SK-N-DZ (cell line): ENCODE results near the gene CWC22.
"Not testable (repeated sequence)": the region's sequence is repeated elsewhere in the genome, so short reads cannot be mapped to it uniquely, and the experiment has no call there.

Experiments used
- DNase-seq: peaks from one replicate; pipeline ENCODE4 v3.0.0-alpha.2; 2015; ENCODE audit warnings: low spot score

Gene CWC22

DNA sequence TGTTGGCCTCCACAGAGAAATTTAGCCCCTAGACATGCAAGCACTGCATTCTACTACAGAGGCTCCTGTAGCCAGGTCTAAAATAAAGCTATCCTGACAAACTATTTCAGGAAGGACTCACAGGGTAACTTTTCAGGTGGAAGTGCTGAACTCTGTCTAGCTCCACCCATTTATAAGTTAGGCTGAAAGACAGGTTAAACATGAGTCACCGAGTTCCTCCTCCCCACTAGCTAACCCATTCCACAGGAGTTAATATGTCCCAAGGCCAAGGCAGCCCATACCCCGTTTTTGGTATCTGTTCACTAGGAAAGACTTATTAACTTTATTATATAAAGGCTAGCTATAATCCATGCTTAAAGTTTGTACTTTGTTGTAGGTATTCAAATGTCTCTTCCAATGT lies 3.5 kb downstream of the CWC22 start:
- DNase-seq, result no peak

DNA sequence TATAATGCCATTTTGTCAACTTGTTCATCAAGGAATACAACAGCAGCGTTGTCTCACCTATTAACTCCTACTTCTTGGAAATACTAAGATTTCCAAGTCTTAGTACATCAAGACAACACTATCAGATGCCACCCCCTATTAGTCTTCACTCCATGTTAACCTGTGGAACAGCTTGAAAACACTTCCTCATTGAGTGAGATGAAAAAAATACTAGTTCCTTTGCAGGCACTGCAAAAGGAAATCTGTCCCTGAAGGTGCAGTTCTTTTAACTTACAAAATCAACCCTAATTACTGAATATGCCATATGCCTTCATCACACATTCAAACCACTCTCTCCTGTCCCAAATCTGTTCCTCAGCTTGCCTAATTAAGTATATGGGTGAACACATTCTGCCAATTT lies 4.0 kb downstream of the CWC22 start:
- no peak for DNase-seq

DNA sequence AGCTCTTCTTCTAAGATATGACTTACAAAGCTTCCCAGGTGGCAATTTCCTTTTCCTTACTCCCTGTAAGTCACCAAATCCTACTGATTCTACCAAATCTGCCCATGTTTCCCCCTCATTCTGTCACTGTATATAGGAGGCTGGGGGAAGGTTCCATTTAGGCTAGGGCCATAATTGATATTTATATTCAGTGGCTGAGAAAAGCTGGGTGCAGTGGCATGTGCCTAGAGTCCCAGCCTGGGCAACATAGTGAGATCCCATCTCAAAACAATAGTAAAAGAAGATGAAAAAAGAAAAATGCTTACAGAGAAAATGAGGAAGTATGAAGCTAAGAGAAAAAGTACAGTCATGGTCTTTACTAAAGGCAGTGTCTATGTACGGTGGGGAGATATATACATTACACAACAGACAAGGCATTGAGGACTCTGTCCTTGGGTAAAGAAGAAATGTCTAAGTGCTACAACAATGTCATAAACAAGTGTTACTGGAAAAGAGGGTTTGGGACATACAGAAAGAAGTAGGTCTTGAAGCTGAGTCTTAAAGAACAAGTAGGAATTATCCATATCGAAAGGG lies 4.8 kb downstream of the CWC22 start:
- DNase-seq, result no peak

DNA sequence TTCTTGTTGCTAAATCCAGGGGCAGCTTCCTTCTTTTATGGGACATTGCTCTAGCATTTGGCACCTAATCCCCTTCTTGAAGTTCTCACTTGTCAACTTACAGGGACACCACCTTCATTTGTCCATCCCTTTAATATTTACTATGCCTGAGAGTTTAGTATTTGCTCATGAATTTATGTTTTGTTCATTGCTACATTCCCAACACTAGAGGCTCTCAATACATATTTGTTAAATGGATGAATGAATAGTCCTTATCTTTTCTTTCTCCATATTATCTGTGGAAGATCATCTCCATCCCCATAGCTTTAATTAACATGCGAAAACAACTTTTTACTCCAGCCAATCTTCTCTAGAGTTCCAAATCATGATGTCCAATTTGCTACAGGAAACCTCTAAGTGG lies 5.4 kb downstream of the CWC22 start:
- DNase-seq, result no peak

DNA sequence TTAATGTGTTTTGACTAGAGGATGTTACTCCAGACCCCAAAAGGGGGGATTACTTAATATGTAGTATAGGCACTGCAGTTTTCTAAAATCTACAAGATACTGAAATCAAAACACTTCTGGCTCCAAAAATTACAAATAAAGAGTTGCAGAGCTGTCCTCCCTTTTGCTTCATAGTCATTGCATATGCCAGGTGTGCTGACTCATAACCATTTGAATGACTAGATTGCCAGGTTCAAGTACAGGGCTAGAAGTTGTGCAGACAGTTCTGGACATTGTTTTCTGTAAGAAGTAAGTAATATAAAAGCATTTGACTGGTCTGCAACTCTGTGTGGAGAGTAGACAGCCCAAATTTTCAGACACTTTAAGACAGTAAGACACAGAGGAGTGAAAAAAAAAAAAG lies 6.7 kb downstream of the CWC22 start:
- DNase-seq, result no peak

DNA sequence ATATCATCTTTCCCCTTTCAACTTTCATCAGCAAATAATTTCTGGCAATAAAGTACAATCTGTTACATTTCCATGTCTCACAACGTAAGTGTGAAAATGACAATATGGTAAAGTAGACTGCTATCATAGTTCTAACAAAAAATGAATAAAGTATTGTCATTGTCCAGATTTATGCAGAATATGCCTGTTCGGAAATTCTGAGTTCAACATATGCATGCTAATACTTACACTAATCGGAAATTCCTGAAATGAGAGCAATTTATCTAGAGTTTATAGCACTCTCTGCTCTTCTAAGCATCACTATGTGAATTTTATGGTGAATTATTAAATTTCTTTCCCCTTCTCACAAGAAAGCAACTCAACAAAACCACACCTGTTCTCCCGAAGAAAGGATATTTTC lies 8.1 kb downstream of the CWC22 start:
- no peak for DNase-seq

DNA sequence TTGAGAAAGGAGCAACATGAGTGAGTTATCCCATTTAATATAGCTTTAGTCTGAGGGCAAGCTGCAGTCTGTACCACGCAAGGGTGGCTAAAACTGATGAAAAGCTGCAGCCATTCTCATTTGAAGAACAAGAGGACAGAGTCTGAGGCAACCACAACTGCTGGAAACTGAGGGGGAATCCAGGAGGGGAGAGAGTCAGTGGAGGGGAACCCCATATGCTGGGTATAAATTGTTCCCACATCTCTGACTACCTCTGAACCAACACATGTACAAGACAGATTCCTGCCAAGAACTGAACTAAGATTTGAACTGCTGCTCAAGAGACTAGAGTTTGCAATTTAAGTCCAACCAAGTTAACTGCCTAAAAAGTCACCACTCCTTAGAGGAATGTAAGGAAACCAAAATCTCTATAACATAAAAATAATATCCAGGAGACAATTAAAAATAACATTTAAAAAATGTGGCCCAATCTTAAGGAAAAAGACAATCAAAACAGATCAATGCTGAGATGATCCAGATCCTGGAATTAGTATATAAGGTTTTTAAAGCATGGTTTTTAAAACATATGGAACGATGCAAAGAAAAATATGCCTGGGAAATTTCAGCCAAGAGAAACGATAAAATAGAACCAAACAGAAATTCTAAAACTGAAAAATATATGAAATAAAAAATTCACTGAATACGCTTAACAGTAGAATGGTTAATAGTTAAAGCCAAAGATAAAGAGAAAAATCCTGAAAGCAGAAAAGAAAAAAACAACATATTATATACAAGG lies 11.2 kb downstream of the CWC22 start:
- no peak for DNase-seq

DNA sequence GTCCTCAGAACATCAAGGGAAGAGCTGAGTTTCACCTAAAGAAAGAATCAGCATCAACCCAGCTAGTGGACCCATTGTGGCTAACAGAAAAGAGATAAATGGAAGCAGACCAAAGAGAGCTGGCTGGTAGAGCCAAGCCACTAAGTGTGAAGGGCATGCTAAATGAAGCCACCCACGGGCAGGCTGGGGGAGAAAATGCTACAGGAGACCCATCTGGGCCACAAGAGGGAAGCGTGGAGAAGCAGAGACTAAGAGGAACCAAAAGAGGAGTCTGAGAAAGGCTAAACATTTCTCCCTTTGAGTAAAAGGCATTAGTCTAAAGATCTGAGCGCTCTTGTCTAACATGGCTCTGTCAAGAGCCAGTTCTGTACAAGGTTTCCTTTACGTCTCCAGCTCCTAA lies 15.8 kb downstream of the CWC22 start:
- DNase-seq, result no peak

DNA sequence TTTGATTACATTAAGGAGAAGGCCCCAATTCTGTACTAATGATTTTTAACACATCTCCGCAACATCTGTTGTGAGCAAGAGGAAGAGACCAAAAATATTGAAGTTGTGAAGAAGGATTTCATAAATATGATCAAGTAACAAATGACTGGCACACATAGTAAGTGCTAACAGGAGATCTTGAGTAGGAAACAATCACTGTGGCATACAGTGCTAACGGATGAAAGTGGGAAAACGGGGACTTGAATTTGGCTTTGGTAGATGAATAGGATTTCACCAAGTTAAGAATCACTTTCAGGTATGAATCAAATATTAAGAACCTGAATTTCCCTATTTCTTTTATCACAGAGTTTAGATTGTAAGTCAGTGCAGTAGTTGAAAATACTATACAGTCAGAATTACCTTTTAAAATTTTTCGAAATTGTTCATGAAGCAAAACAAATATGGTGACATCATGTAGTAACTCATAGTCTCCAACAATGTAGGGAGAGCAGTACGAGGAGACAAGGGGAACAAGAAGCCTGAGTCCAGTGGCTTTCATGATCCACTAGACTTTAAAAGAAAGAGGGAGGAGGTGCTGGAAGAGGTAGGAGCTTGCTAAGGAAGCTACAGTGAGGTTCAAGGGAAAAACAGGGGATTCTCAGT lies 16.3 kb downstream of the CWC22 start:
- DNase-seq, result no peak

DNA sequence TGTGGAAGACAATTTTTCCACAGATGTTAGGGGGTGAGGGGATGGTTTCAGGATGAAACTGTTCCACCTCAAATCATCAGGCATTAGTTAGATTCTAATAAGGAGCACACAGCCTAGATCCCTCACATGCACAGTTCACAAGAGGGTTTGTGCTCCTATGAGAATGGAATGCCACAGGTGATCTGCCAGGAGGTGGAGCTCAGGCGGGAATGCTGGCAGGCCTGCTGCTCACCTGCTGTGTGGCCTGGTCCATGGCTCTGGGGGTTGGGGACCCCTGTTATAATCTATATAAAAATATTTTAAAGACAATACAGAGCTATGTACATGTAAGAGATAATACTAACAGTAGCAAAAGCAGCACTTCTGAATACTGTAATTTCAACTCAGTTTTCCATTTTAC lies 19.2 kb downstream of the CWC22 start:
- DNase-seq, result no peak

DNA sequence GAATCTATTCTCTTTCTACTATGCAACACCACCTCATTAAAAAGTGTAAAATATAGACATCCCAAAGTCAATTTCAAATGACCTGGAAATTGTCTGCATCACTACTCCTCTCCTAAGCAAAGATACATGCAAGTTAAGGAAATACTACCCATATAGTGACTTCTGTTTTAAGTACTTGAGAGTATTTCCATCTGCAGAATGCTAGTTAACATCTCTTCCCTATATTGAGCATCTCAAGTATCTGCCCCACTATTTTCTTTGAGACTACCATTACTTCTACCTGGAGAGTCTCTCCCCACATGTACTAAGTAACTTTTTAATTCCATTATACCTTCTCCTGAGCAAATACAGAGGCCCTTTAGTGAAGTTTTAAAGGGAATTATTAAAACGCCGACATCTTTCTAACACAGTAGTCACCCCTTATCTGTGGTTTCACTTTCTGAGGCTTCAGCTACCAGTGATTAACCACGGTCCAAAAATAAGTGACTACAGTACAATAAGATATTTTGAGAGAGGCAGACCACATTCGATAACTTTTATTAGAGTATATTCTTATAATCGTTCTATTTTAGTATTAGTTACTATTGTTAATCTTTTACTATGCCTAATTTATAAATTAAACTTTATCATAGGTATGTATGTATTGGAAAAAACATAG lies 21.8 kb downstream of the CWC22 start:
- DNase-seq, result no peak

DNA sequence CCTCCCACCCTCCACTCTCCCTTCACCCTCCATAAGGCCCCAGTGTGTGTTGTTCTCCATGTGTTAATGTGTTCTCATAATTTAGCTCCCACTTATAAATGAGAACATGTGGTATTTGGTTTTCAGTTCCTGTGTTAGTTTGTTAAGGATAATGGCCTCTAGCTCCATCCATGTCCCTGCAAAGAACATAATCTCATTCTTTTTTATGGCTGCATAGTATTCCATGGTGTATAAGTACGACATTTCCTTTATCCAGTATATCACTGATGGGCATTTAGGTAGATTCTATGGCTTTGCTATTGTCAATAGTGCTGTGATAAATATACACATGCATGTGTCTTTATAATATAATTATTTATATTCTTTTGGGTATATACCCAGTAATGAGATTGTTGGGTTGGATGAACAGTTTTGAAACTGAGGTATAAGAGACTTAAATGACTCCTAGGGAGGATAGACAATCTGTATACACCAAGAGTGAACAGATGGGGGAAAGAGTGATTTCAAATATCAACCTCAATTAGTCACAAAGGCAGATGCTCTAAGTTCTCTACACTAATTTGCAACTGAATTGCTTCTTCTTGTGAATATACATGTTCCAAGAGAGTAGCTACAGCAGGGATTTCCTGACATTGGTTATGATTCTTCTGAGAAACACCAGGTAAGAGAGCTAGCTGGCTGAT lies 23.7 kb downstream of the CWC22 start:
- DNase-seq, result no peak

DNA sequence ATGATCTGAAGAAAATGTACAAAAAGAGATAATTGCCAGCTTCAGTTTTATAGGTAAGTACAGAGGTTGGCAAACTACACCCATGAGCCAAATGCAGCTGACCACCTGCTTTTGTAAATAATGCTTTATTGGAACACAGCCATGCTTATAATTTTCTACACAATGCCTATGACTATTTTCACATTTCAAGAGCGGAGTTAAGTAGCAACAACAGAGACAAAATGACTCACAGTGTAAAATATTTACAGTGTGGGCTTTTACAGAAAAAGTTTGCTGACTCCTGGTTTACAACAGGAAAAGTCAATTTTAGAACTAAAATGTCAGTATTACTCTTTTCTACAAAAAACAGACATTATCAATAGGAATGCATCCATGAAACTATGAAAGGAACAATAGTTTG lies 26.0 kb downstream of the CWC22 start:
- DNase-seq, result no peak

DNA sequence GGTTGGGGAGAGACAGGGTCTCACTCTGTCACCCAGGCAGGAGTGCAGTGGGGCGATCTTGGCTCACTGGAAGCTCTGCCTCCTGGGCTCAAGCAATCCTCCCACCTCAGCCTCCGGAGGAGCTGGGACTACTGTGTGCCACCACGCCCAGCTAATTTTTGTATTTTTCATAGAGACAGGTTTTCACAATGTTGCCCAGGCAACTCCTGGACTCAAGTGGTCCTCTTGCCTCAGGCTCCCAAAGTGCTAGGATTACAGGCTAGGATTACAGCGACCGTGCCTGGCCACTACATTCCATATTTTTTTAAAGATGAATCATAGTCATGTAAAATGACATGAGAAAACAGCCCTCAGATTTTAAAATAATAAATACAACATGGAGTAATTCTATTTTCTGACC lies 32.3 kb downstream of the CWC22 start:
- no peak for DNase-seq

DNA sequence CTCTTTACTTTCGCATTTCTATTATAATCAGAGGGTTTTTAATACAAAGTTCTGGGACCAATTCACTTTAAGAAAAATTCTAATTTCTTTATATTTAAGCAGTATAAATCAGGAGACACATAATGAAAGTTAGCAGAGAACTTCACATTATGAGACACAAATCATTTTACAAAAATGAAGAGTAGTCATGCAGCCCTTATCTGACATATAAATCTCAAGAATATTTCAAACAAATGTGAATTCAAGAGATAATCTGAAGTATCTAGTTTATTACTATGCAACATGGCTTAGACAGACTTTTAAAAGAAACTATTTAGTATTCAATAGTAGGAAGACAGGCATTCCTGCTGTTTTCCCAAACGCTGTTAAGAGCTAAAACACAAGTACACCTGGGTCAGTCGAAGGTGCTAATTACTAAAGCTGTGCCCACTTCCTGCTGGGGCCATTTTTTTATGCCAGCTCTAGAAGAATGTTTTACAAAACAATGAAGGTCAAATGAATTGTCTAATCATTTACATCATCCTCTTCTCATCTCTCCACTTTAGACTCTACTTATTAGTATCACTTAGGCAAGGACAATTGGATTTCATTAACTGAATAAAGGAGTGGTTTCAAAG lies 40.2 kb downstream of the CWC22 start:
- no peak for DNase-seq

DNA sequence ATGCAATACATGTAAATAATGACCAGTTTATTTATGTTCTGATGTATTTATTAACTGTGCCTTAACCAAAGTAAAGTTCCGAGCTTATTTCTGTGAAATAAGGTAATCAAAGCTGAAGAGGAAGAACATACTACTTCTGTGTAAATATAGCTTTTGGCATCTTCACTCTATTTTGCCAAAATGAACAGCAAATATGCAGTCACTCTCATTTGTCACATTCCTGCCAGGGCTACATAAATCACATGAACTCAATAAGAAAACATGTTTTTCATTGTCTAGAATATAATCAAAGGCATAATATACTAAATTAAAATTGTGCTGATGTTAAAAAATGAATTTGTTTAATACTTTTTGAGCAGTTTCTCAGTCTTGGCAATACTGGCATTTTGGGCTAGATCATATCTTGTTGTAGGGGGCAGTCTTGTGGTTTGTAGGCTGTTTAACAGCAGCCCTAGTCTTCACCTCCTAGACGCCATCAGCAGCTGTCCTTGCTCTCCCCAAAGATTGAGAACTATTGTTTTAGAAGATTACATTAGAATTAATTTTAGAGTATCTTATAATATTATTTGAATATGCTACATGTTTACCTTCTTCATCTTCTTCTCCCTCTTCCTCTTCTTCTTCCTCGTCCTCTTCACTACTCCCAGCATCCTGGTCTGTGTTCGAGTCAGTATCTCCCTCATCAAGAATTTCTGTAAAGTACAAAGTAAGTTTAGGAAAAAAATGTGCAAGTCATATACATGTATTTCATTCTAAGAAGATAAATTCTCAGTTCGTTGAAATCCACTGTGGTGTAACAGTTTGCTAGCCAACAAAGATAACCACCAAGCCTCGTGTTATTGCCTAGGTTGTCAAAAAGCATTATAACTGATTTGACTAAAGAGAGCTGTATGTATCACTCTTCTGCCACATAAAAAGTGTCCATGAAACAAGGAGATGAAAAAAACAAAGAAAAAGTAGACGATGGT lies 41.5 kb downstream of the CWC22 start:
- no peak for DNase-seq

DNA sequence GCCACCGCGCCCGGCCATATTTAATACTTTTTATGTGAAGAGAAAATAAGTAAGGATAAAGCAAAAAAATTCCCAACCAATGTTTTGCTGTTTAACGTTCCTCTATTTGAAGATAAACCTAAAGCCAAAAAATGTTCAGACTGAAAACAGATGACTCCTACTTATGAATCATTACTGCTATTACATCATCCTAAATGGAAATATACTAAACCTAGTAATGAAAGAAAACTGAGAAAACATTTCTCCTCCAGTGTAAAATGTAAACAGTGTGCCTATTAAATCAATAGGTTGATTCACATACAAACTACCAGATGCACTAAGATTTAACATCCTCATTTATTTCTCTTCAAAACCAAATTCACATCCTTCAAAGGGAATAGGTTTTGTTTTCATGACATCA lies 43.5 kb downstream of the CWC22 start:
- no peak for DNase-seq

DNA sequence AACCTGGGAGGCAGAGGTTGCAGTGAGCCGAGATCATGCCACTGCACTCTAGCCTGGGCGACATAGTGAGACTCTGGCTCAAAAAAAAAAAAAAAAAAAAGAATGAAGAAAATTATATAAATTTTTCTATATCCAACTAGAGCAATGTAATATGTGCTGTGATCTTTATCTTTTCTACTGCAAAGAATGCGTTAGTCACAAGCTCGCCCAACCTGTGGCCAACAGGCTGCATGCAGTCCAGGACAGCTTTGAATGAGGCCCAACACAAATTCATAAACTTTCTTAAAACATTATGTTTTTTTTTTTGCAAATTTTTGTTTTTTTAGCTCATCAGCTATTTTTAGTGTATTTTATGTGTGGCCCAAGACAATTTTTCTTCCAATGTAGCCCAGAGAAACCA lies 48.8 kb downstream of the CWC22 start:
- not testable (repeated sequence) for DNase-seq

DNA sequence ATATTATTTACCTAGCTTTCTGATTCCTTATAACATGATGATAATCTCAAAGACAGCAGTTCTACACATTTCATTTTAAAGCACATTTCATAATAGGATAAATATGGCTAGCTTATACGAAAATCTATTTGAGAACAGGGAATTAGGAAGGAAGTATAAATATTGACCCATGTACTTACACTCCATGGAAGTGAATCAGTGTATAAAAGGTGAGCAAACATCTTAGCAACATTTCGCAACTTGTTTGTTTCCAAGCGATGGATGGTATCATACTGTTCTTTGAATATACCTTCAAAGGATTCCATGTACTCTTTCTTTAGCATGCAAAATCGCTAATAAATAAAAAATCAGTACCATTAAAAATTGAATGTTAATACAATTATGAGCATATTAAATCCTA lies 53.1 kb downstream of the CWC22 start:
- DNase-seq, result no peak

DNA sequence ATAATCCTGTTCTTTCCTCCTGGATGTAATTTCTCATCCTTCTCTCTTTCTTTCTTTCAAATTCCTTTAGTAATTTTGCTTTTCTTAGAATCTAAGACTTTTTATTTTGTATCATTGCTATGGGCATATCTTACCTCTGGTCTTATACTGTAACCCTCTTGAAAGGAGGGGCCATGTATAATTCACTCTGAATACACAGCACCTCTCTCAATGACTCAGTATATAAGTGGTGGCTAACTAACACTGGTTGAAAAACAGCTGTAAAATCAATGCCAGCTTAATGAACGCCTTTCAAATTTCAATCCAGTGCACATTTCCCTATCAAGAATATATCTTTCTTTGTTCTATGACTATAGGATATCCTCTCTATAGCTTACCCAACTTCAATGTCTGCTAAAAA lies 53.7 kb downstream of the CWC22 start:
- DNase-seq, result no peak
